Upper lobe of left lung (tissue), 4 donors: ENCODE data around the gene R3HDM2.

Experiments used
- CTCF ChIP-seq, 6 experiments: fragments of 450-650 bp in 4 of 6; fragments of 200-600 bp in 2 of 6; sonication (generic) in 2 of 6; IDR thresholded peaks; one replicate each; pipeline ENCODE4 v1.5.1; 2016 to 2019; ENCODE audit warnings: antibody characterized with exemption in 6 of 6
- EP300 ChIP-seq, 4 donors: sonication (generic); formaldehyde crosslinking; IDR thresholded peaks; one replicate each; pipeline ENCODE4 v1.5.1; 2017; ENCODE audit warnings: antibody characterized with exemption in 4 of 4, control low read depth in 2 of 4
- POLR2A ChIP-seq, 4 donors: fragments of 450-650 bp; IDR thresholded peaks; one replicate each; pipeline ENCODE4 v1.5.1; 2016 to 2017; ENCODE audit warnings: antibody characterized with exemption in 4 of 4, mild to moderate bottlenecking in 2 of 4
- POLR2AphosphoS5 ChIP-seq, 2 donors: sonication (generic); formaldehyde crosslinking; IDR thresholded peaks; one replicate each; pipeline ENCODE4 v1.5.1; 2017; ENCODE audit warnings: antibody characterized with exemption in 2 of 2

GRCh38 chr12:57296291-57296690, 134.6 kb downstream of the R3HDM2 start:
- no peak for TF ChIP-seq POLR2A (IDR thresholded peaks at IDR 0.05)
- no peak for TF ChIP-seq CTCF (IDR thresholded peaks at IDR 0.05)
- no peak for TF ChIP-seq EP300 (IDR thresholded peaks at IDR 0.05)
- no peak for TF ChIP-seq POLR2AphosphoS5 (IDR thresholded peaks at IDR 0.05)
